HG02798 (cell line): Measurements from ENCODE around the gene HSD11B1L.

Source experiments
- ATAC-seq: cut with Tn5 transposase; IDR thresholded peaks from one replicate; pipeline ENCODE4 v1.9.1; 2021; ENCODE audit warnings: mild to moderate bottlenecking; ENCODE audit not compliant: unreplicated experiment, poor library complexity

HSD11B1L gene

GRCh38 chr19:5666921-5667610 lies 13.8 kb upstream of the HSD11B1L start:
- ATAC-seq, result no peak

- ATAC-seq, result no peak
Measured at GRCh38 chr19:5667751-5668271, 13.0 kb upstream of the HSD11B1L start.

- no peak for ATAC-seq
Measured at GRCh38 chr19:5669212-5669611, 11.6 kb upstream of the HSD11B1L start.

- ATAC-seq, result no peak
Measured at GRCh38 chr19:5671600-5671999, 9.2 kb upstream of the HSD11B1L start.

GRCh38 chr19:5672708-5673459 lies 7.9 kb upstream of the HSD11B1L start:
- no peak for ATAC-seq

- ATAC-seq, result no peak
Measured at GRCh38 chr19:5673752-5674151, 7.1 kb upstream of the HSD11B1L start.

GRCh38 chr19:5674714-5675113 lies 6.1 kb upstream of the HSD11B1L start:
- ATAC-seq, result no peak

GRCh38 chr19:5676105-5676771 lies 4.6 kb upstream of the HSD11B1L start:
- ATAC-seq, result no peak

GRCh38 chr19:5676772-5677105 lies 4.1 kb upstream of the HSD11B1L start:
- ATAC-seq, result no peak

GRCh38 chr19:5677136-5677535 lies 3.7 kb upstream of the HSD11B1L start:
- ATAC-seq, result no peak

GRCh38 chr19:5677580-5677979 lies 3.2 kb upstream of the HSD11B1L start:
- no peak for ATAC-seq

- ATAC-seq, result no peak
Measured at GRCh38 chr19:5678071-5678718, 2.6 kb upstream of the HSD11B1L start.

- no peak for ATAC-seq
Measured at GRCh38 chr19:5679289-5680083, 1.3 kb upstream of the HSD11B1L start.

- no peak for ATAC-seq
Measured at GRCh38 chr19:5680084-5680436, 767 bp upstream of the HSD11B1L start.

GRCh38 chr19:5681391-5682106 lies 722 bp downstream of the HSD11B1L start:
- no peak for ATAC-seq

GRCh38 chr19:5682107-5682482 lies 1.3 kb downstream of the HSD11B1L start:
- no peak for ATAC-seq

GRCh38 chr19:5683177-5683886 lies 2.5 kb downstream of the HSD11B1L start:
- no peak for ATAC-seq

GRCh38 chr19:5684694-5685430 lies 4.0 kb downstream of the HSD11B1L start:
- no peak for ATAC-seq
